GM12864 (cell line): ENCODE measurements around the gene PLA2G4D.

ENCODE experiments used
- DNase-seq: peaks from one replicate; pipeline ENCODE4 v3.0.0-alpha.2; 2011; ENCODE audit warnings: low read depth
- H3K4me3 ChIP-seq: 2 replicates; pipeline ENCODE4 v1.5.1; 2011; ENCODE audit warnings: mild to moderate bottlenecking, low read depth, low read length, control low read depth
- CTCF ChIP-seq: IDR thresholded peaks from 2 replicates; pipeline ENCODE4 v1.5.1; 2011; ENCODE audit warnings: low read depth, mild to moderate bottlenecking, moderate library complexity, low read length, control low read depth, inconsistent platforms; ENCODE audit errors: missing control alignments

The PLA2G4D gene

GRCh38 chr15:42027521-42027920 is 66.8 kb downstream of the PLA2G4D start:
- no peak for TF ChIP-seq CTCF
- no peak overlapping the region for H3K4me3 ChIP-seq
- DNase-seq = no peak

GRCh38 chr15:42024303-42024702 is 70.1 kb downstream of the PLA2G4D start:
- TF ChIP-seq CTCF = no peak
- no peak for DNase-seq
- no peak overlapping the region for H3K4me3 ChIP-seq

DNA sequence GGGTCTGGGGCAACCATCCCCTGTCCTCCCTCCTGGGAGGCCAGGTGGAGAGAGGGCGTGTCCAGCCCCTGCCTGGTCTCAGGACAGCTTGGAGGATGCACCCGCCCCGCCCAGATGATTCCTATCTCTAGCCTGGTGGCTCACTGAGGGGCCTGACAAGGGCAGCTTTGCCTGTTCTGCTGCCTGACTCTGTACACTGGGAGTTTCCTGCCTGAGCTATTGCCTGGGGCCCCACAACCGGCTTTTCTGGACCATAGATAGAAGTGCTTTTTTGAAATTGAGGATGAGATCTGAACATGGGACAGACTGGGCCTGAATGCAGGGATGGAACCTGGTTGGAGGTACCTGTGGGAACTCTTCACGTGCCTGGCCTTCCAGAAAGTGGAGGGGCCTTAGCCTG is 72.8 kb downstream of the PLA2G4D start:
- DNase-seq = no peak

GRCh38 chr15:42020713-42021273 is 73.6 kb downstream of the PLA2G4D start, which contains the start of gene PLA2G4E:
Gene PLA2G4E (minus strand): TSS chr15:42021042. CDS start chr15:42021030, 12 bp downstream.
- TF ChIP-seq CTCF = no peak
- no peak for DNase-seq

More for the DNA sequence above, 72.8 kb downstream of the PLA2G4D start:
- TF ChIP-seq CTCF = no peak
- H3K4me3 ChIP-seq = no peak overlapping the region

DNA sequence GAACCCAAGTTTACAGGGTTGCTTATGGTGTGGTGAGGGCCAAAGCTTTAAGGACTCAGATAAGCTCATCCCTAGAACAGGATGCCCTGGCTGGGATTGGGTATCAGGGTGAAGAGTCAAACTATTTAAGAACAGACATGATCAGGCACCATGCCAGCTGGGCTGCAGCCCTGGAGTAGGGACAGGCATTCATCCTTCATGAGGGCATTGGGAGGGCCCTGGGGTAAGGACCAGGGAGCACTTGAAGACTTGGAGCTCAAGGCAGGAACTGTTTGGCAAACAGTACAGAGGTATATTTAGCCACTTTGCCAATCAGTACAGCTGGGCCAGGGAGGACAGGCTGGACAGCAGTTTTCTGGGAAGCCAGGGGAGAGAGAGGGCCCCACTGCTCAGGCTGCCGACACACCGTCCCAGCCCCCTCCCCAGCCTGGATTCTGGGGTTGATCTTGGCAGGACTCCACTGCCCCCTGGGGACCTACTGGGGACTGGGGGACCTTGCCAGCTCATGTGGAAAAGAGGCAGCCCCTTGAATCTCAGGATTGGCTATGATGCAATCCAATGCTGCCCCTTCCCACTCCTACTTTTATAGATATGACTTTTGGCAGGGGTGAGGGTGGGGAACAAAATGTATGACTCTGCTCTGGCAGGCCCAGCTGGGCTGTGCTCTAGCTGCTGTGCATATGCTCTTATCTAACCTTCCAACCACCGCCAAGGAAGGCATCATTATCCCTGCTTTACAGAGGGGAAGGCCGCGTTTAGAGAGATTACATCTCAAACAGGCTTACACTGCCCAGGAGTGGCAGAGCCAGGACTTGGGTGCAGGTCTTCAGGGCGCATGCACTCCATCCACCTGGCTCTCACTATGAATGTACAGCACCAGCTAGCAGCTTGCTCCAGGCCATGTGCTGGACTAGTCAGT is 75.8 kb downstream of the PLA2G4D start:
- no peak for TF ChIP-seq CTCF
- H3K4me3 ChIP-seq = no peak overlapping the region
- DNase-seq = no peak

More at GRCh38 chr15:42020713-42021273, 73.6 kb downstream of the PLA2G4D start, which contains the start of gene PLA2G4E:
- H3K4me3 ChIP-seq = no peak within 1 kb of the TSS
